ENCODE measurements around the gene NACC2.

The NACC2 gene

GRCh38 chr9:135957431-135957830, 137.7 kb downstream of the NACC2 start:
- no peak for DNase-seq (ENCODE audit: low spot score)

- DNase-seq (ENCODE audit: low spot score) = no peak
Observed at GRCh38 chr9:135956802-135957174, 138.3 kb downstream of the NACC2 start.

All from AG08396 (cell line).